HG02678 (cell line): Measurements from ENCODE around the gene NEUROD2.
"Not testable (repeated sequence)": the region's sequence is repeated elsewhere in the genome, so short reads cannot be mapped to it uniquely, and the experiment has no call there.

ENCODE experiments used
- ATAC-seq: cut with Tn5 transposase; IDR thresholded peaks from one replicate; pipeline ENCODE4 v1.9.1; 2021; ENCODE audit warnings: mild to moderate bottlenecking, moderate library complexity; ENCODE audit not compliant: unreplicated experiment

Gene NEUROD2

DNA sequence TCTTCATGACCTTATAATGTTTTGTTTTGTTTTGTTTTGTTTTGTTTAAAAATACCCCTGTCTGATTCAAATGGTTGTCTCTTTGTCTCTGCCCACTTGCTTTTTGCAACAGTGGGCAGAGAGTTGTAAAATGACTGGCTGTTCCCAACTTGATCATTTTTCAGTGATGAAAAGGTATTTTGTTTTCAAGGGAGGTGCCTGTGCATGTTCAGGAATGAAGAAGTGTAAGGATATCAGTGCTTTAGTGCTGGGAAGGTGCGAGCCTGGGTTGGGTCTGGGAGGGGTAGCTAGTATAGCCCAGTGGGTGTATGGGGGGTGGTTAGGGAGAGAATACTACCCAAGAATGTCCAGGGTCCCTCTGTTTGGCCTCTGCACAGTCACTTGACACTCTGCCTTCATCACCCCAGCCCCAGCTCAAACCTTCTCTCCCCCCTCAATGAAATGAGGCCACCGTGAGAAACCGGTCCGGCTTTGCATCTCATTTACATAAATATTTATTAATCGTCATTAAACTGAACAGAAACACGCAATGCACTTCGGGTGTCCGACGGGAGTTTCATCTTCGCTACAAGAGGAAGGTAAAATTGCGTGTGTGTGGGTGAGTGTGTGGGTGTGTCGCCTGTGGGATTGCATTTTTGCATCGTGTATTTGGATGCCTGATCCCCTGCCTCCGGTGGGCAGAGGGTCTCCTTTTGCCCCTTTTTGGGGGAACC, 4.3 kb downstream of the NEUROD2 start:
- ATAC-seq, result no peak

DNA sequence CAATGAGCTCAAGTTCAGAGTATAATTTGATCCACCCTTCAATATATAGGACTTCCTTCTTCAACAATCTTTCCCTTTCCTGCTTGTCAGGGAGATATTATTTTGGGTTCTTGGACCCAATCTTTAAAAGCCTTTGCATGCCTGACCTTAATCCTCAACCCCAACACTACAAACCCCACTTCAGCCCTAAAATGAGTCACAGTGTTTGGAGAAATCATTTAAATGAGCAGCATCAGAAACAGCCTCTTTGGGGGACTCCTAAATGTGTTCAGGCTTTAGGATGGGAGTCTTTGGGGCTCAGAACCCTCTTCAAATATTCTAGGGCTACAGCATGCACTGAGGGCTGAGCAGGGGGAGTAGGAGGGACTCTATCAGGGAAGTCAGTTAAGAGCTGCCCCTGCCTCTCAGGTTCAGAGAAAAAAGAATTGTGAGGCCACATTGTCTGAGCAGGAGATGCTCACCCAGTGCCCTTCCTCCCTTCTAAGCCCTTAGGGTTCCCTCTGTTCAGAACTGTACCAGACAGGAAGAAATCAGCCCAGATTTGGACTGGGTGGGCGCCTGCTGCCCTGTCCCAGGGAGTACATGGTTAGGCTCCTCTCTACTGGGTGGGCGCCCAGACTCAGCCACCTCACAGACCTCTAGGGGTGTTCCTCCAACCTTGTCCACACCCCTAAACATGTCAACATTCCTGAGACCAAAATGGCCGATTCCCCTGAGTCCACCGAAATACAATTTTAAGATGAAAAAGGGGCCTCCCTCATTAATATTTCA, 5.0 kb downstream of the NEUROD2 start:
- no peak for ATAC-seq

DNA sequence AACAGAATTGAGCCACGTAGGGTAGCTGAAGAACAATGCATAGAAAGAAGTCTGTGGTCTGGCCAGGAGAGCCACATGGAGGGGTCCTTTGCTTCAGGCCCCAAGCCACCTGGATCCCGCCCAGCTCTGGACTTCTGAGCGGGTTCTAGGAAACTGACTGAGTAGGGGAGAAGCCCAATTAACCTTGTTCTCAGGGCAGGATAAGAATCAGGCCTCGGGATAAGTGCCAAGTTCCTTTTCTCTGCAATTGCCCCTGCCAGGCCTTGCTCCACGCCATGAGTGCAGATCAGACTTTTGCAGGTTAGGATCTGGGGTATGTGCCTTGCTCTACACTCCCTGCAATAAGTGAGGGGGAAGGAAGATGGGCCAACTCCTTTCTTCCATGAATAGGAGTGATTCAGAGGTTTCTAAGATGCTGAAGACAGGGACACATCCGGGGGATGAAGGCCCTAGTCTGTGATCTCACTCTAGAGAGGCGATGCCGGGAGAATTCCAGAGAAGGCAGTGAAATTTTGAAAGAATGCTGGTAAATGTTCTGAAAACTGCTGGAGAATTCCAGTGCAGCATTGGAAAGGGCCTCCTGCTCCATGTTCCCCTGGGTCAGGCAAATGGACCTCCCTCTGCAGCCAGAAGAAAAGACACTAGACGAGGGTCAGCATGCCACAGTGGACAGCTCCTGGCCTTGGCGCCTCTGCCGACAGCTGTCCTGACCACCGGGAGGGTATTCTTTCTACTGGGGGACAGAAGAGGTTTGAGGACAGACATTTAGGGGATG, 5.8 kb downstream of the NEUROD2 start:
- ATAC-seq, result no peak

DNA sequence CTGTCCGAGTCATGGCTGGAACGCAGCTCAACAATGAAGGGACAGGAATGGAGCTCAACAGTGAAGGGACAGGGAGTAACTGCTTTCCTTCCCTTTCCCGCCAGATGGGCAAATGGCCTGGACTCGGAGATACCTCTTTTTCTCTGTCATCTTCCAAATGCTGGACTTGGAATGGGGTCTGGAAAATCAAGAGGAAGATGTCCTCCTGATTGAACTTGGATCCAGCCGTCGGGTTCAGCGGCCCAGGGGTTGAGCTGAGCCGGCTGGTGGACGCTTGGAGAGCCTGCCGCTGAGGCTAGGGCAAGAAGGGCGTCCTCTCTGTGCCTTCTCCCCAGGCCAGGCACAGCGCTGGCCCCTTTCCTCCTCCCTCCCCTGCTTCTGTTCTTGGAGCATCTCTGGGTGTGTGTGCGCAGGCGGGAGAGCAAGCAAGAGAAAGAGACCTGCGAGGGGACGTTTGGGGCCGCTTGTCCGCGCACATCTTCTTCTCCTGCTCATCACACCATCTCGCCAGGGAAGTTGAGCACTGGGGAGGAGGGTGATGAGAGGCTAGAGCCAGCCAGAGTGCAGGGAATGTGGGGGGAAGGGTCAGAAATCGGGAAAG, 6.6 kb downstream of the NEUROD2 start:
- no peak for ATAC-seq

- no peak for ATAC-seq
These were observed 7.3 kb downstream of the NEUROD2 start for GRCh38 chr17:39600288-39600996.

DNA sequence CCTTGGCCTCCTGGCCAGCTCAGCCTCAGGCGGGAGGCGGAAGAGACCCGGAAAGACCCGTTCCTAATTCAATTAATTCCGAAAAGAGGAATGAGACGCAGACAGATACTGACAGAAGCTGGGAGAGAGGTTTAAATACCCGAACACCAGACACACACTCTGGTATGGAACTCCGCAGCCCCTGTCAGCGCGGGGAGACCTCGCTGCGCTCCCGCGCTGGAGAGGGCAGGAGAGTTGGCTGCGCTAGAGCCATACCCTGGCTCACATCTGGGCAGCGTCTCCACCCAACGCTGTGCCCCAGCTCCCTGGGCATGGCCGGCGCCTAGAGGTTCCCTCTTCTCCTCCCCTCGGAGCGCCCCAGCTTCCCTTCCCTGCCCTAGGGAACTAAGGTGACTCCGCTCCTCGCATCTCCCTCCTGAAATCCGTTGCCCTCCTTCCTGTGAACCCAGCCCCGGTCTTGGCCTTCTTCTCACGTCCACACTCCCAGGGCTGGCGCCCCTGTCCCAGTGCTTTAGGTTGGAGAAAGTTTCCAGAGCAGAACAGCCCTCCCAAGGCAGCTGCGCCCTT, 8.0 kb downstream of the NEUROD2 start:
- ATAC-seq, result no peak

DNA sequence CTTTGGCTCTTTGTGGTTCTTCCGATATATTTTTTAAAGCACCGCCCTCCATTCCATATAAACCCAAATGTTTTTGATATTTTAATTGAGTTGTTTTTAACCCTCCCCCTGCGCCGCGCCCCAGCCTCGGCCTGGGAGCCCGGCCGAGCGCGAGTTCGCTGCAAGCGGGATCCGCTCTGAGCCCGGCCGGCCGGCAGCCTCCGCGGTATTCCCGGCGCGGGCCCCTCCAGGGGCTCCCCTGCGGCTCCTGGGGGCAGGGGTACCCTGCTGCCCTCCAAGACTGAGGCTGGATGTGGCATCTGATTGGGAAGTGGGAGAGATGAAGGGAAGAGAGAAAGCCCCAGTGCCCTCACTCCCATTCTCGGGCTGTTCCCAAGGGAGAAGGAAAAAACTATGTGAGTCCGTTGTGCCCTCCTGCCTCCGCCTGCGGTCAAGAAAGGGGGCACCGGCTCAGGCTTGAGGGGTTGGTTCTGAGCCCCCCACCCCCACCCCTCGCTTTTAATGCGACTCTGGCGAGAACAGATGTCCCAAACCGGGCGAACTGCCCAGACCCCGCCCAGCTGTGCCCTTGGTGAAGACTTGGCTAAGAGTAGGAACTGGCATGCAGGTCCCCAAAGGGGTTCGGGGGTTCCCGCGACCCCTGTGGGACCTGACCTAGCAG, 8.6 kb downstream of the NEUROD2 start:
- ATAC-seq, result no peak

- ATAC-seq, result no peak
These were observed 9.1 kb downstream of the NEUROD2 start for GRCh38 chr17:39598630-39599003.

GRCh38 chr17:39598047-39598481, 9.7 kb downstream of the NEUROD2 start:
- no peak for ATAC-seq

- ATAC-seq, result no peak
These were observed 10.2 kb downstream of the NEUROD2 start for GRCh38 chr17:39597372-39598046.

GRCh38 chr17:39596543-39597267, 11.0 kb downstream of the NEUROD2 start:
- ATAC-seq, result no peak

GRCh38 chr17:39595928-39596510, 11.7 kb downstream of the NEUROD2 start:
- ATAC-seq, result no peak

GRCh38 chr17:39595294-39595693, 12.4 kb downstream of the NEUROD2 start:
- ATAC-seq, result no peak

- ATAC-seq, result no peak
These were observed 14.3 kb downstream of the NEUROD2 start for GRCh38 chr17:39593371-39593770.

DNA sequence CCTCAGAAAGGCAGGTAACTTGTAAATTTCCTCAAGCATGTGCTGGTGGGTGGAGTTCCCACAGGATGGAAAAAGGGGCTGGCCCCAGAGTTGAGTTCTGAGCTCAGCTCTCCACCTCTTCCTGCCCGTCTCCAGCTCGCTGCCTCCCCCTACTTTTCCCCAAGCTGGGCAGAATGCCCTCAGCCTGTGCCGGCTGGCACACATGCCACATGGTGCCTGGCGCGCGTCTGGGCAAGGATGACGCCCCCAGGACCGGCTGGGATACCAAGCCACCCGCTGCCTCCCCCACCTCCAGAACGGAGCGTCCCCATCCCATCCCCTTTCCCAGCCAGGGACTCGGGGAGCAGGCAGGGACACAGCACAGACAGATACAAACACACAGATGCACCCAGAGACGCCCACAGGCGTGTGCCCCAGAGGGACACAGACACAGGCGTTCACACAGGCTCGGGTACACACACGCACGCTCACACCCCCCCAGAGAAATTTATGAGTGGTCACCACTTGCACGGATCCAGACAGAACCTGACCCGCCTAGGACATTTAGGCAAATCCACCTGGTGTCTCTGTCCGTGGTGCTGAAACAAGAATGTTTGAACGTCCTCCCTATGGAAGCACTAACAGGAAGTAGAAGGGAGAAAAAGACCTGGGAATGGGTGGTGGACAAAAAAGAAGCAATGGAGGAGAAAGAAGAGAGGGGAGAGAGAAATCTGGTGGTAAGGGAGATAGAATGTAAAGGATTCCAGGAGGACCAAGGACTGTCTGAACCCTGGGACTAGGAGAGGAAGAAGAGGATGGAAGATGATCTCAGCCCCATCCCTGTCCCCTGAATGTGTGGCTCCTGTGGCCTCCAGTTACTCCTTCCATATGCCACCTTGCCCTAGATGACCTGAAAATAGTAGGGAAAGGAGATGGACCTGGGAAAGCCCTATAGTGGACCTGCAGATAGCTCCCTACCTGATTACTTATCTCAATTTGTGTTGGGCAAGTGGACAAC, 15.5 kb downstream of the NEUROD2 start:
- ATAC-seq, result no peak

DNA sequence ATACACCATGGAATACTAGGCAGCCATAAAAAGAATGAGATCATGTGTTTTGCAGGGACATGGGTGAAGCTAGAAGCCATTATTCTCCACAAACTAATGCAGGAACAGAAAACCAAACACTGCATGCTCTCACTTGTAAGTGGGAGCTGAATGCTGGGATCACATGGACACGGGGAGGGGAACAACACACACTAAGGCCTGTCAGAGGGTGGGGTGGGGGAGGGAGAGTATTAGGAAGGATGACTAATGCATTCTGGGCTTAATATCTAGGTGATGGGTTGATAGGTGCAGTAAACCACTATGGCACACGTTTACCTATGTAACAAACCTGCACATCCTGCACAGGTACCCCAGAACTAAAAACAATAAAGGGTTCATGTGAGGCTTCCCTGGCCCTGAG, 17.5 kb downstream of the NEUROD2 start:
- not testable (repeated sequence) for ATAC-seq

GRCh38 chr17:39582658-39583057, 25.1 kb downstream of the NEUROD2 start:
- ATAC-seq, result no peak
